ENCODE results near the gene SLC6A18.

GRCh38 chr5:1257363-1257762, 32.2 kb downstream of the SLC6A18 start:
- TF ChIP-seq EZH2phosphoT487 (IDR thresholded peaks at IDR 0.05; ENCODE audit: low read depth) (no peak), CTCF (IDR thresholded peaks at IDR 0.05; ENCODE audit: low read depth, low read length) (no peak)

Data from OCI-LY3 (cell line).